H1 (cell line): Measurements from ENCODE around the gene PITRM1. TPM values are rescaled to one million over a fixed set of nuclear protein-coding genes. Genes with fewer than 3 reads are reported as not detected.

Experiments
- CEBPB ChIP-seq: IDR thresholded peaks from 2 replicates; pipeline ENCODE4 v1.6.1; 2012; ENCODE audit warnings: low read depth, low read length
- KDM1A ChIP-seq: fragments of 200-600, 300-600 bp; sonication (generic); IDR thresholded peaks from 2 replicates; pipeline ENCODE4 v1.7.1; 2016; ENCODE audit warnings: mild to moderate bottlenecking, low read length, borderline replicate concordance
- SAP30 ChIP-seq: fragments of 300-600 bp; sonication (generic); IDR thresholded peaks from 2 replicates; pipeline ENCODE4 v1.7.1; 2012; ENCODE audit warnings: low read length, moderate library complexity, mild to moderate bottlenecking, inconsistent platforms; ENCODE audit not compliant: insufficient read depth, insufficient replicate concordance
- SRF ChIP-seq: IDR thresholded peaks from 2 replicates; pipeline ENCODE4 v1.6.1; 2011; ENCODE audit warnings: mild to moderate bottlenecking, low read depth, low read length, moderate library complexity
- TEAD4 ChIP-seq: IDR thresholded peaks from 2 replicates; pipeline ENCODE4 v1.6.1; 2012; ENCODE audit warnings: low read depth, low read length, inconsistent platforms, mixed read lengths
- ZNF274 ChIP-seq: IDR thresholded peaks from 2 replicates; pipeline ENCODE4 v1.7.0; 2012; ENCODE audit warnings: low read length, borderline replicate concordance; ENCODE audit errors: extremely low read depth
- polyA plus RNA-seq, 7 experiments: library from polyadenylated mRNA; depleted of rRNA in 3 of 7; stranded (reverse) in 5 of 7; unstranded in 2 of 7; fragments of >200 nt in 5 of 7; fragments of 200-250 nt in 2 of 7; gene quantifications; 1 replicate in 5 of 7; 2 replicates in 1 of 7; 4 replicates in 1 of 7; pipeline versions ENCODE4 v1.2.1 to v1.2.3, GENCODE V29; 2011 to 2013; ENCODE audit warnings: missing spikeins in 2 of 7, mixed read lengths in 2 of 7
- total RNA-seq: library from RNA; stranded (reverse); fragmentation: NEBNext Ultra II Directional; extraction: Animal tissue kit (Norgen Biotek cat#: 25700); gene quantifications from 2 replicates; pipeline ENCODE4 v1.2.1, GENCODE V29; 2021
- TF ChIP-seq, protein P1 (sequence below): fragments of 300-600 bp; sonication (generic); IDR thresholded peaks from 2 replicates; pipeline ENCODE4 v1.7.1; 2012; ENCODE audit warnings: low read length, moderate library complexity, mild to moderate bottlenecking, inconsistent platforms; ENCODE audit not compliant: insufficient replicate concordance
- TF ChIP-seq, protein P2 (sequence below): IDR thresholded peaks from 2 replicates; pipeline ENCODE4 v1.6.1; 2011; ENCODE audit warnings: low read depth, mild to moderate bottlenecking, low read length; ENCODE audit not compliant: insufficient read depth
- TF ChIP-seq, protein P3 (sequence below): IDR thresholded peaks from 2 replicates; pipeline ENCODE4 v1.6.1; 2012; ENCODE audit warnings: inconsistent platforms

Gene PITRM1
- total and polyA plus RNA-seq, 2 of the 8 experiments (the other 6 are each of a cell fraction or from before 2014, with no cell fraction given) = 18.6 to 31.5 TPM

DNA sequence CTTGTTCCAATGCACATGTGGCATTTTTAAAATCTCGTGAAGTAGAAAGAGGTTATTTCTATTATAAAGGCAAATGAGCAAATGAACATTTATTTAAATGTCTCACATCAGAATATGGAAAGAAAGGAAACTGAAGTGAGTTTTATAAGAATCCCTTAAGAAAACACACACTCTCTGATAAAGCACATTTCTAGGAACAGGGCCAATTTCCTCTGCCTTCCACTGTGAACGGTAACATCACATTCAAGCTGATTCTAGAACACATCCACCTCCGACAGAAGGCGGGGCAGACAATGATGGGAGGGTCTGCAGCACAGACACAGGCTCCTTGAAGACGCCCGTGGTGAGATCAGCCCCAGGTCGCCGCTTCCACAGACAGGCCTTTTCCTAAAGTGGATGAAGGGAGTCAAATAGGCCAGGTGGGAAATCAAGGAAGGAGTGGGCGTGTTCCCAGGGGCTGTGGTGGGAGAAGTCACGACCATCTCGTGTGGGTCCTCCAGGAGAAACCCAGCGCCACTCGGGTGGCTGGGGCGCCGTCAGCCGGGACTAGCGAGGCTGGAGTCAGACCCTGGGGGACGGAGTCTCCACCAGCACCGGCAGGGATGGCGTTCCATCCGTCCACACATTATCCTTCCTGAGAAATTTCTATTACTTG lies 31.1 kb downstream of the PITRM1 start (continued):
- TF ChIP-seq, protein P1, sequence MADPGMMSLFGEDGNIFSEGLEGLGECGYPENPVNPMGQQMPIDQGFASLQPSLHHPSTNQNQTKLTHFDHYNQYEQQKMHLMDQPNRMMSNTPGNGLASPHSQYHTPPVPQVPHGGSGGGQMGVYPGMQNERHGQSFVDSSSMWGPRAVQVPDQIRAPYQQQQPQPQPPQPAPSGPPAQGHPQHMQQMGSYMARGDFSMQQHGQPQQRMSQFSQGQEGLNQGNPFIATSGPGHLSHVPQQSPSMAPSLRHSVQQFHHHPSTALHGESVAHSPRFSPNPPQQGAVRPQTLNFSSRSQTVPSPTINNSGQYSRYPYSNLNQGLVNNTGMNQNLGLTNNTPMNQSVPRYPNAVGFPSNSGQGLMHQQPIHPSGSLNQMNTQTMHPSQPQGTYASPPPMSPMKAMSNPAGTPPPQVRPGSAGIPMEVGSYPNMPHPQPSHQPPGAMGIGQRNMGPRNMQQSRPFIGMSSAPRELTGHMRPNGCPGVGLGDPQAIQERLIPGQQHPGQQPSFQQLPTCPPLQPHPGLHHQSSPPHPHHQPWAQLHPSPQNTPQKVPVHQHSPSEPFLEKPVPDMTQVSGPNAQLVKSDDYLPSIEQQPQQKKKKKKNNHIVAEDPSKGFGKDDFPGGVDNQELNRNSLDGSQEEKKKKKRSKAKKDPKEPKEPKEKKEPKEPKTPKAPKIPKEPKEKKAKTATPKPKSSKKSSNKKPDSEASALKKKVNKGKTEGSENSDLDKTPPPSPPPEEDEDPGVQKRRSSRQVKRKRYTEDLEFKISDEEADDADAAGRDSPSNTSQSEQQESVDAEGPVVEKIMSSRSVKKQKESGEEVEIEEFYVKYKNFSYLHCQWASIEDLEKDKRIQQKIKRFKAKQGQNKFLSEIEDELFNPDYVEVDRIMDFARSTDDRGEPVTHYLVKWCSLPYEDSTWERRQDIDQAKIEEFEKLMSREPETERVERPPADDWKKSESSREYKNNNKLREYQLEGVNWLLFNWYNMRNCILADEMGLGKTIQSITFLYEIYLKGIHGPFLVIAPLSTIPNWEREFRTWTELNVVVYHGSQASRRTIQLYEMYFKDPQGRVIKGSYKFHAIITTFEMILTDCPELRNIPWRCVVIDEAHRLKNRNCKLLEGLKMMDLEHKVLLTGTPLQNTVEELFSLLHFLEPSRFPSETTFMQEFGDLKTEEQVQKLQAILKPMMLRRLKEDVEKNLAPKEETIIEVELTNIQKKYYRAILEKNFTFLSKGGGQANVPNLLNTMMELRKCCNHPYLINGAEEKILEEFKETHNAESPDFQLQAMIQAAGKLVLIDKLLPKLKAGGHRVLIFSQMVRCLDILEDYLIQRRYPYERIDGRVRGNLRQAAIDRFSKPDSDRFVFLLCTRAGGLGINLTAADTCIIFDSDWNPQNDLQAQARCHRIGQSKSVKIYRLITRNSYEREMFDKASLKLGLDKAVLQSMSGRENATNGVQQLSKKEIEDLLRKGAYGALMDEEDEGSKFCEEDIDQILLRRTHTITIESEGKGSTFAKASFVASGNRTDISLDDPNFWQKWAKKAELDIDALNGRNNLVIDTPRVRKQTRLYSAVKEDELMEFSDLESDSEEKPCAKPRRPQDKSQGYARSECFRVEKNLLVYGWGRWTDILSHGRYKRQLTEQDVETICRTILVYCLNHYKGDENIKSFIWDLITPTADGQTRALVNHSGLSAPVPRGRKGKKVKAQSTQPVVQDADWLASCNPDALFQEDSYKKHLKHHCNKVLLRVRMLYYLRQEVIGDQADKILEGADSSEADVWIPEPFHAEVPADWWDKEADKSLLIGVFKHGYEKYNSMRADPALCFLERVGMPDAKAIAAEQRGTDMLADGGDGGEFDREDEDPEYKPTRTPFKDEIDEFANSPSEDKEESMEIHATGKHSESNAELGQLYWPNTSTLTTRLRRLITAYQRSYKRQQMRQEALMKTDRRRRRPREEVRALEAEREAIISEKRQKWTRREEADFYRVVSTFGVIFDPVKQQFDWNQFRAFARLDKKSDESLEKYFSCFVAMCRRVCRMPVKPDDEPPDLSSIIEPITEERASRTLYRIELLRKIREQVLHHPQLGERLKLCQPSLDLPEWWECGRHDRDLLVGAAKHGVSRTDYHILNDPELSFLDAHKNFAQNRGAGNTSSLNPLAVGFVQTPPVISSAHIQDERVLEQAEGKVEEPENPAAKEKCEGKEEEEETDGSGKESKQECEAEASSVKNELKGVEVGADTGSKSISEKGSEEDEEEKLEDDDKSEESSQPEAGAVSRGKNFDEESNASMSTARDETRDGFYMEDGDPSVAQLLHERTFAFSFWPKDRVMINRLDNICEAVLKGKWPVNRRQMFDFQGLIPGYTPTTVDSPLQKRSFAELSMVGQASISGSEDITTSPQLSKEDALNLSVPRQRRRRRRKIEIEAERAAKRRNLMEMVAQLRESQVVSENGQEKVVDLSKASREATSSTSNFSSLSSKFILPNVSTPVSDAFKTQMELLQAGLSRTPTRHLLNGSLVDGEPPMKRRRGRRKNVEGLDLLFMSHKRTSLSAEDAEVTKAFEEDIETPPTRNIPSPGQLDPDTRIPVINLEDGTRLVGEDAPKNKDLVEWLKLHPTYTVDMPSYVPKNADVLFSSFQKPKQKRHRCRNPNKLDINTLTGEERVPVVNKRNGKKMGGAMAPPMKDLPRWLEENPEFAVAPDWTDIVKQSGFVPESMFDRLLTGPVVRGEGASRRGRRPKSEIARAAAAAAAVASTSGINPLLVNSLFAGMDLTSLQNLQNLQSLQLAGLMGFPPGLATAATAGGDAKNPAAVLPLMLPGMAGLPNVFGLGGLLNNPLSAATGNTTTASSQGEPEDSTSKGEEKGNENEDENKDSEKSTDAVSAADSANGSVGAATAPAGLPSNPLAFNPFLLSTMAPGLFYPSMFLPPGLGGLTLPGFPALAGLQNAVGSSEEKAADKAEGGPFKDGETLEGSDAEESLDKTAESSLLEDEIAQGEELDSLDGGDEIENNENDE = no peak
- TF ChIP-seq CEBPB (no peak), SAP30 (no peak), KDM1A (no peak), SRF (no peak), ZNF274 (no peak), TEAD4 (no peak)
- TF ChIP-seq, protein P2, sequence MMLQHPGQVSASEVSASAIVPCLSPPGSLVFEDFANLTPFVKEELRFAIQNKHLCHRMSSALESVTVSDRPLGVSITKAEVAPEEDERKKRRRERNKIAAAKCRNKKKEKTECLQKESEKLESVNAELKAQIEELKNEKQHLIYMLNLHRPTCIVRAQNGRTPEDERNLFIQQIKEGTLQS = no peak
- TF ChIP-seq, protein P3, sequence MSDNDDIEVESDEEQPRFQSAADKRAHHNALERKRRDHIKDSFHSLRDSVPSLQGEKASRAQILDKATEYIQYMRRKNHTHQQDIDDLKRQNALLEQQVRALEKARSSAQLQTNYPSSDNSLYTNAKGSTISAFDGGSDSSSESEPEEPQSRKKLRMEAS = no peak
- TF ChIP-seq, all 59 proteins: peak for 0
